Pancreas (tissue), 10 donors: Measurements from ENCODE around the gene SRCIN1. TPM values are rescaled to one million over a fixed set of nuclear protein-coding genes. Genes with fewer than 3 reads are reported as not detected.
"Not testable (repeated sequence)": the region's sequence is repeated elsewhere in the genome, so short reads cannot be mapped to it uniquely, and the experiment has no call there.

Source experiments
- ATAC-seq, 4 donors: fragments of 200-7000 bp; cut with Tn5 transposase; one replicate each; pipeline versions ENCODE4 v1.8.0 to v1.9.1; 2020; ENCODE audit warnings: mild to moderate bottlenecking in 4 of 4, moderate library complexity in 4 of 4
- DNase-seq, 6 donors: peaks; one replicate each; pipeline ENCODE4 v3.0.0-alpha.2; 2020
- FAIRE-seq: peaks from 2 replicates; lab custom pipeline; 2012; peaks lifted over from hg19 to GRCh38; lab: Jason Lieb, UNC
- H3K27ac ChIP-seq, 4 donors: fragments of 200-600 bp; sonication (generic); 1 replicate in 3 of 4; 2 replicates in 1 of 4; pipeline versions ENCODE4 v1.5.0 to v1.8.0; 2020
- H3K27me3 ChIP-seq, 4 donors: fragments of 200-600 bp; one replicate each; pipeline ENCODE4 v1.8.0; 2021
- H3K36me3 ChIP-seq, 3 donors: fragments of 200-600 bp; sonication (generic) in 1 of 3; one replicate each; pipeline versions ENCODE4 v1.5.0 to v1.8.0; 2020 to 2021
- H3K4me1 ChIP-seq, 3 donors: fragments of 200-600 bp; one replicate each; pipeline ENCODE4 v1.8.0; 2021
- H3K4me3 ChIP-seq, 4 donors: fragments of 200-600 bp; sonication (generic) in 2 of 4; one replicate each; pipeline versions ENCODE4 v1.5.0 to v1.8.0; 2020 to 2021
- H3K9me3 ChIP-seq, 4 donors: fragments of 200-600 bp; one replicate each; pipeline ENCODE4 v1.8.0; 2021
- WGBS, 2 donors: extraction: QIAGEN DNeasy Blood & Tissue Kit; methylation state at CpG; one replicate each; pipeline ENCODE4 v1.1.7; 2013; 5-methylcytosine and 5-hydroxymethylcytosine counted together
- intact Hi-C, 3 donors: fragments of 100-400 bp; cut with DNase I; formaldehyde crosslinking; loops; one replicate each; pipeline versions ENCODE4 v1.11.1 to v1.14.2; 2022
- polyA plus RNA-seq, 2 donors: library from polyadenylated mRNA; stranded (reverse); fragments of 200-250 nt; gene quantifications; one replicate each; pipeline ENCODE4 v1.2.3, GENCODE V29; 2013
- total RNA-seq, 6 donors: library from RNA; stranded (reverse); fragmentation: NEBNext Ultra II Directional in 4 of 6; extraction: Animal tissue kit (Norgen Biotek cat#: 25700) in 4 of 6; gene quantifications; one replicate each; pipeline versions ENCODE4 v1.2.1 to v1.2.4, GENCODE V29; 2021 to 2023
- TF ChIP-seq, protein P1 (sequence below), 4 donors: fragments of 200-600 bp; sonication (generic) in 3 of 4; IDR thresholded peaks; one replicate each; pipeline versions ENCODE4 v1.5.0 to v1.8.0; 2021; ENCODE audit warnings: antibody characterized with exemption in 4 of 4
- donor health status: healthy with polysubstance abuse.
- donor health status: DM: no; HTN: no; CAD: no; lungs with moderate emphysema.
- donor health status: DM: no; HTN: no; CAD: no.
- donor health status: control.
- donor health status: control.
- donor health status: Bipolar disorder and iron deficiency.
- donor health status: DM: yes; HTN: yes; CAD: no.
- donor health status: DM: no; HTN: no; CAD: no.
- donor health status: DM: no; HTN: no; CAD: no.
- donor health status: DM: yes; HTN: yes; CAD: no.

The SRCIN1 gene
- total and polyA plus RNA-seq, 8 donors = 5.8 to 30.3 (median 9.0) TPM

DNA sequence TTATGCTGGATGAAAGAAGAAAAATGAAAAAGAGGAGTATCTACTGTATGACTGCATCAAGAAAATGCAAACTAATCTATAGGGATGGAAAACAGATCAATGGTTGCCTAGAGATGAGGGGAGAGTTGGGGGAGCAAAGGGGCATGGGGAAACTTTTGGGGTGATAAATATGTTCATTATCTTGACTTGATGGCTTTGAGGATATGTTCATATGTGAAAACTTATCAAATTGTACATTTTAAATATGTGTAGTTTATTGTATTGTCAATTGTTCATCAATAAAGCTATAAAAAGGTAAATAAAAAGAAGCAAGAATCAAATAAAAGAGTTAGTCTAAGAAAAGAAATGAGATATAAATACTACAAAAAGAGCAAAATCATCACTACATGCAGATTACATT is 19.7 kb upstream of the SRCIN1 start:
- Histone ChIP-seq H3K4me1 (no peaks in the 10 kb centered on the region), H3K9me3 (no peaks in the 10 kb centered on the region), H3K27me3 (no peaks in the 10 kb centered on the region), H3K4me3 (no peak overlapping the region), H3K36me3 (no peaks in the 10 kb centered on the region), H3K27ac (no peak overlapping the region)
- TF ChIP-seq, protein P1, sequence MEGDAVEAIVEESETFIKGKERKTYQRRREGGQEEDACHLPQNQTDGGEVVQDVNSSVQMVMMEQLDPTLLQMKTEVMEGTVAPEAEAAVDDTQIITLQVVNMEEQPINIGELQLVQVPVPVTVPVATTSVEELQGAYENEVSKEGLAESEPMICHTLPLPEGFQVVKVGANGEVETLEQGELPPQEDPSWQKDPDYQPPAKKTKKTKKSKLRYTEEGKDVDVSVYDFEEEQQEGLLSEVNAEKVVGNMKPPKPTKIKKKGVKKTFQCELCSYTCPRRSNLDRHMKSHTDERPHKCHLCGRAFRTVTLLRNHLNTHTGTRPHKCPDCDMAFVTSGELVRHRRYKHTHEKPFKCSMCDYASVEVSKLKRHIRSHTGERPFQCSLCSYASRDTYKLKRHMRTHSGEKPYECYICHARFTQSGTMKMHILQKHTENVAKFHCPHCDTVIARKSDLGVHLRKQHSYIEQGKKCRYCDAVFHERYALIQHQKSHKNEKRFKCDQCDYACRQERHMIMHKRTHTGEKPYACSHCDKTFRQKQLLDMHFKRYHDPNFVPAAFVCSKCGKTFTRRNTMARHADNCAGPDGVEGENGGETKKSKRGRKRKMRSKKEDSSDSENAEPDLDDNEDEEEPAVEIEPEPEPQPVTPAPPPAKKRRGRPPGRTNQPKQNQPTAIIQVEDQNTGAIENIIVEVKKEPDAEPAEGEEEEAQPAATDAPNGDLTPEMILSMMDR (IDR thresholded peaks at IDR 0.05) = no peak
- ATAC-seq (no peak), DNase-seq (no peak), FAIRE-seq (no peak)
- intact Hi-C loops = no loop called here

DNA sequence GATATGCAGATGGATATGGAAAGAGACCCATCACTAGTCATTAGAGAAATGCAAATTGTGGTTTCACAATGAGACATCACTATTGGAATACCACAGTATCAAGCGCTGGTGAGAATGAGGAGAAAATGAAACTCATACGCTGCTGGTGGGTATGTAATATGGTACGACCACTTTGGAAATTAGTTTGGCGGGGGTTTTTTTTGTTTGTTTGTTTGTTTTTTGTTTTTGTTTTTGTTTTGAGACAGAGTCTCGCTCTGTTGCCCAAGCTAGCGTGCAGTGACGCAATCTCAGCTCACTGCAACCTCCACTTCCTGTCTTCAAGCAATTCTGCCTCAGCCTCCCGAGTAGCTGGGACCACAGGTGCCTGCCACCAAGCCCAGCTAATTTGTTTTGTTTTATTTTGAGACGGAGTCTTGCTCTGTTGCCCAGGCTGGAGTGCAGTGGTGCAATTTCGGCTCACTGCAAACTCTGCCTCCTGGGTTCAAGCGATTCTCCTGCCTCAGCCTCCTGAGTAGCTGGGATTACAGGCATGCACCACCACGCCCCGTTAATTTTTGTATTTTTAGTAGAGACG is 19.1 kb upstream of the SRCIN1 start:
- FAIRE-seq, H3K4me1 ChIP-seq, H3K4me3 ChIP-seq, intact Hi-C loops, H3K36me3 ChIP-seq, H3K9me3 ChIP-seq, H3K27me3 ChIP-seq, H3K27ac ChIP-seq, ATAC-seq: not testable (repeated sequence)
- DNase-seq = peak in 1 of 6 donors; percentile 9
- 75 to 83% methylated on average over 14 of the region's 14 CpGs for WGBS, 2 donors

DNA sequence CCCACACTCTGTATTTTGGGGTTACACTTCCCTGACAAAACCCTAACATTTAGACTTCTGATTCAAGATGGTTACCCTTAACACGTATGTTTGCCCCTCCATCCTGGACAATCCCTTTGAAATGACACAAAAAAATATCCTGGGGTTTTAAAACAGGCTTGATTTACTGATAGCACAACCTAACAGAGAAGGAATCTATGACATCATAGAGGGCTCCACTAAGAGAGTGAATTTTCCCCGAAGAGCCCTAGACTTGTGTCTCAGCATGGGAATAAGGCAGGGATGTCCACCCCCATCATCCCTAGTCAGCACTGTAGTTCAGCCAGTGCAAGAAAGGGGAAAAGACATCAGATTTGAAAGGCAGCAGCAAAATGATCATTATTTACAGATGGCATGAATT is 15.8 kb upstream of the SRCIN1 start:
- FAIRE-seq = no peak
- WGBS, 2 donors = 75 to 85% methylated on average over 2 of the region's 2 CpGs
- no peaks in the 10 kb centered on the region for H3K9me3 ChIP-seq
- no peaks in the 10 kb centered on the region for H3K27me3 ChIP-seq
- ATAC-seq = no peak
- intact Hi-C loops = no loop called here
- H3K4me1 ChIP-seq = no peaks in the 10 kb centered on the region
- H3K36me3 ChIP-seq = no peaks in the 10 kb centered on the region
- no peak for DNase-seq
- no peak overlapping the region for H3K27ac ChIP-seq
- H3K4me3 ChIP-seq = no peak overlapping the region
- TF ChIP-seq, protein P1 (IDR thresholded peaks at IDR 0.05) = no peak

DNA sequence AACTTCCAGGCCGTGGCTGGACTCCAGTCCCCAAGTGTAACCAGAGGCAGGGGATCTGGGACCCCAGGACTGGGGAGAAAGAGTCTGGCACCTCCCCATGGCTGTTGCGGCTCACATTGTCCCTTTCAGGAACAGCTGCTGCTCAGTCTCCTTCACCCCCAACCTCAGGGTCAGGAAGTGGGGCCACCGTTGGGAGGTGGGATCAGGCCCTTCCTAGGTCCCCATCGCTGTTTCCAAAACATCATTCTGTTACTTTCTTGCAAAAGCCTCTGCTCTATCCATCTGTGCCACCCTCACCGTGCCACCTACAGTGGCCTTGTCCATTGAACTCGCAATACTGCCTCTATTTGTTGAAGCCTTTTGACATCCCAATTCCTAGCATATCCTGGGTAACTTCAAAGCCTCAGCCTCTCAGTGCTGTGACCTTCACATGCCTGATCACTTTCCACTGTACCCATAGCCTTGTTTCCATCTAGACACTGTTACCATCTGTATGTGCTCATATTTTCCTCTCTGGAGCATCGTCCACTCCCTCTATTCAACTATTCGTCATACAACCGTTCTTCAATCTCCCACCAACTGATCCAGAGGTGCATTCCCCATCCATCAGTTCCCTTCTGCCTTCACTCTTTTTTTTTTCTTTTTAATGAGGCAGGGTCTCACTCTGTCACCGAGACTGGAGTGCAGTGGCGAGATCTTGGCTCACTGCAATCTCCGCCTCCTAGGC is 15.0 kb upstream of the SRCIN1 start:
- no peak overlapping the region for H3K27ac ChIP-seq
- no peaks in the 10 kb centered on the region for H3K4me1 ChIP-seq
- H3K9me3 ChIP-seq = no peaks in the 10 kb centered on the region
- H3K36me3 ChIP-seq = no peaks in the 10 kb centered on the region
- H3K4me3 ChIP-seq = no peak overlapping the region
- no peaks in the 10 kb centered on the region for H3K27me3 ChIP-seq
- TF ChIP-seq, protein P1 (IDR thresholded peaks at IDR 0.05) = no peak
- ATAC-seq (no peak), DNase-seq (peak in 1 of 6 donors; percentile 27), FAIRE-seq (no peak)
- 76 to 84% methylated on average over 12 of the region's 12 CpGs for WGBS, 2 donors
- intact Hi-C loops = no loop called here

DNA sequence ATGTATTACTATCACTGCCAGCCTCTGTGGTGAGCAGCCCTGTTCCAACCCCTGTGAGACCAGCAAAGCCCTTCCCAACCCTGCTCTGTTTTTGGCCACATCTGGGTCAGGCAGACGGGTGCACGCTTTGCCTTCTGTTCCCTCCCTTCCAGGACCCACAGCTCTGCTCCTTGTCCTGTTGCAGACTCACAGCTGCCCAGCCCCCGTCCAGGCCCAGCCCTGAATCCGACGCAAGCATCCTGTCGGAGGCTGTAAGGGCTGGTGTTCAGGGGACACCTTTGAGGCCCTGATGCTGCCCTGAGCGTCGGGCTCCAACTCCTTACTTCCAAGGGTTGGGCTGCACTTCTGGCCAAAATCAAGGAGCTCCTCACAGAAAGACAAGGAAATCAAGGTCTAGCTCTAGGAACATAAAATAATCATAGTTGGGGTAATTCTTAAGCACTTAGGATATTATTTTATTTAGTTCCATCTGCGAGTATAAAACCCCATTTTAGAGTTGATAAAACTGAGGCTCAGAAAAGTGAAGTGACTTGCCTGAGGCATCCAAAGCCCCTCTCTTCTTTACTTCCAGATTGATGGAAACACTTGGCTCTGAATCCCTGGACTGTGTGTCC is 14.3 kb upstream of the SRCIN1 start:
- ATAC-seq = no peak
- Histone ChIP-seq H3K27ac (no peak overlapping the region), H3K4me3 (no peak overlapping the region), H3K4me1 (no peaks in the 10 kb centered on the region), H3K9me3 (no peaks in the 10 kb centered on the region), H3K36me3 (no peaks in the 10 kb centered on the region), H3K27me3 (no peaks in the 10 kb centered on the region)
- FAIRE-seq = no peak
- TF ChIP-seq, protein P1 (IDR thresholded peaks at IDR 0.05) = no peak
- peak in 1 of 6 donors; percentile 25 for DNase-seq
- WGBS, 2 donors = 82 to 85% methylated on average over 9 of the region's 9 CpGs
- intact Hi-C loops = no loop called here
